NCI-H510A treated with DMSO at 0.1 percent for 48 hours (cell line): ENCODE results near the gene ARID4A.
A peak's percentile ranks its signal among the peaks of the same experiment; 100 is the strongest.
"Not testable (repeated sequence)": the region's sequence is repeated elsewhere in the genome, so short reads cannot be mapped to it uniquely, and the experiment has no call there.

Experiments
- DNase-seq: peaks from one replicate; lab custom pipeline; 2025; lab: John Stamatoyannopoulos, UW

The ARID4A gene

DNA sequence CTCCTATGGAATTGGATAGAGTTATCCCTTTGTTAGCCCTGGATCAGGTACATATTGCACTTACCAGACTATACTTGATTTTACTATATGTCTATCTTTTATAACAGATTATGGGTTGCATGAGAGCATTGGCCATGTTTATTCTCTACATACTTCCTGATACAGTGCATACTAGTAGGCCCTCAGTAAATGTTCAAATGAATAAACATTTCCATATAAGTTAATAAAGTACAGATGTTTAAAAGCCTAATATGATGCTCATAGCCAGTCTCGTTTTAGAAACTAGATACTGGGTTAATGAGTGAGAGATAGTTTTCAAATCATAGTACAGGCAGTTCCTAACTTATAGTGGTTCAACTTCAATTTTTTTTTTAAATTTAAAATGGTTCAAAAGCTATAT is 57.9 kb downstream of the ARID4A start:
- DNase-seq, result no peak

DNA sequence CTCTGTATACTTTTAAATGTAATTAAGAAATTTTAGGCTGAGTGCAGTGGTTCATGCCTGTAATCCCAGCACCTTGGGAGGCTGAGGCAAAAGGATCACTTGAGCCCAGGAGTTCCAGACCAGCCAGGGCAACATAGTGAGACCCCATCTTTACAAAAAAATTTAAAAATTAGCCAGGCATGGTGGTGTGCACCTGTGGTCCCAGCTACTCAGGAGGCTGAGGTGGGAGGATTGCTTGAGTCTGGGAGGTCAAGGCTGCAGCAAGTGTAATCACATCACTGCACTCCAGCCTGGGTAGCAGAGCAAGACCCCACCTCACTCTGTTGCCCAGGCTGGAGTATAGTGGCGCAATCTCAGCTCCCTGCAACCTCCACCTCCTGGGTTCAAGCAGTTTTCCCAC is 63.9 kb downstream of the ARID4A start:
- not testable (repeated sequence) for DNase-seq

DNA sequence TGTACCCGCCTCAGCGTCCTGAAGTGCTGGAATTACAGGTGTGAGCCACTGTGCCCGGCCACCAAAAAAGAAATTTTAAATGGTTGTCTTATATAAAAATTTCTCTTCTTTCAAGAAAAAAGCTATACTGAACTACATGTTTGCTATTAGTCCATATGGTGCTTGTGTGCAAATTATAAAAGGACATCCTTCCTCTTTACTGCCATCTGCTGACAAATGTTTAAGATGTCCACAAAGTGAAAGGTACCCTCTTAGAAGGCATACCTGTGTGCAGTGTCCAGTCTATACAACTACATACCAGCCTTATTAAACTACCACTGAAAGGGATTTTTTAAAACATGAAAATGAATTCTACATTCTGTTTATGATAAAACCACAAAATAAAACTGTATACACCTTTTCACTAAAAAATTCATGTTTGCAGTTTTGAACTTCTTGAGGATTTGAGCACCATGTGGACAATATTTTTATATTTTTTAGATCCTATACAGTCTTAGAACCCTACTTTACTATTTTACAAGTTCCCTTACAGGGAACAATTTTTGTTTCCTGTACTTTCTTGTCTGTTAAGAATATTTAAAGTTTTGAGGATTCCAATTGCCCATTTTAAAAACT is 64.5 kb downstream of the ARID4A start:
- peak; percentile 44 for DNase-seq

DNA sequence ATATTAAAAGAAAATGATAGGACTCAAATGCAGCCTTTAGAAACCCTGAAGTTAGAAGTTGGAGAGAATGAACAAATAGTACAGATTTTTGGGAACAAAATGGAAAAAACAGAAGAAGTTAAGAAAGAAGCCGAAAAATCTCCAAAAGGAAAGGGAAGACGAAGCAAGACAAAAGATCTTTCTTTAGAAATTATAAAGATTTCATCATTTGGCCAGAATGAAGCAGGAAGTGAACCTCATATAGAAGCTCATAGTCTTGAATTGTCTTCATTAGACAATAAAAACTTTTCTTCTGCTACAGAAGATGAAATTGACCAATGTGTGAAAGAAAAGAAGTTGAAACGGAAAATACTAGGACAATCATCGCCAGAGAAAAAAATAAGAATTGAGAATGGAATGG is 66.0 kb downstream of the ARID4A start:
- no peak for DNase-seq

DNA sequence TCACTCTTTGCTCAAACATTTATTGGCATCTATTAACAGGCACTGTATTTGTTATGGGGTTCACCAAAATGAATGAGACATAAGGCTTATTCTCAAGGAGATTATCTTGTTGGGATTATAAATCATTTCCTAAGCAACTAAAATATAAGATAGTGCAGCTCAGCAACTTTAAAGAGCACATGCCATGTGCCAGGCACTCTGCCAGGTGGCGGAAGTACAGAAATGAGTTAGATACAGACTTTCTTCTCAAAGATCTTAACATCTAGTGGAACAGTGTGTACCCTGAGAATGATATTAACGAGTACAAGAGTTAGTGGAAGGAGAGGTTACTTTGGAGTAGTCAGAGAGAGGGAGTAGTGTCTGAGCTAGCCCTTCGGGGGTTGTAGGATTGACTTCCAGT is 68.9 kb downstream of the ARID4A start:
- DNase-seq, result no peak

DNA sequence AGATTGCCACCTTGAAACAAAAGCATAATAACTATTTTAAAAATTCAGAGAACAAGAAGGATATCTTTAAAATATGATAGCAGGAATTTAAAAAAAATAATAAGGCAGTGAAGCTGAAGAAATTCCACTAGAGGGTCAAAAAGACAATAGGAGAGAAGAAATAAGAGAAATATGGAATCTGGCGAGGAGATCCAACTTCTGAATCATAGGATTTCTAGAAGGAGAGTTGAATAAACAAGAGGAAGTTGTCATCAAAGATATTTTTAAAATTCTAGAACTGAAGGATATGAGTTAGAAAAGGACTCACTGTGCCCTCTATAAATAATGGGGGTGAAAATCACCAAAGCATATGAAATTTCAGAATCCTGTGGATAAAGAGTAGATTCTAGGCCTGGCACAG is 70.6 kb downstream of the ARID4A start:
- no peak for DNase-seq

DNA sequence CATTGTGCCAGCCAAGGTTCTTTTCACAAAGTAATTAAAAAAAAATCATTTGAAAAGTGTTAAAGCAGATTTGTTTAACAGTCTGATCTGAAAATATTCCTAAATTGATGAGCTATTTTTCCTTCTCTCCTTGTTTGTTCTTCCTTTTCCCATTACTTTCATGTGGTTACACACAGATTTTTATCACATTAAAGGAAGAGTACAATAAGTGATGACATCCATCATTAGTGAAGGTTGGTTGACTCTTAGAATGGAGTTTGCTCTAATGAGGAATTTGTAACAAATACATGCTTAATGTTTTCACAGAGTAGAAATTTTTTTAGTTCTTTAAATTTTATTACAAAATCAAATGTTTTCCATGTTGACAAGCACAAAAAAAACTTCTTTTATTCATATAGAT is 78.4 kb downstream of the ARID4A start:
- DNase-seq, result no peak

DNA sequence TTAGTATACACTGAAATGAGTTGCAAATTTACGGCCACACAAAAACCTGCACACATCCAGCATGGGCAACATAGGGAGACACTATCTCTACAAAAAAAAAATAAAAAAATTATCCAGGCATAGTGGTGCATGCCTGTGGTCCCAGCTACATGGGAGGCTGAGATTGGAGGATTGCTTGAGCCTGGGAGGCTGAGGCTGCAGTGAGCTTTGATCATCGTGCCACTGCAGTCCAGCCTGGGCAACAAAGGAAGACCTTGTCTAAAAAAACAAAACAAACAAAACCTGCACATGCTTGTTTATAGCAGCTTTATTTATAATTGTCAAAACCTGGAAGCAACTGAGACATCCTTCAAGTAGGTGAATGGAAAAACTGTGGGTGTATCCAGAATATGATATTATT is 92.5 kb downstream of the ARID4A start:
- DNase-seq, result no peak

DNA sequence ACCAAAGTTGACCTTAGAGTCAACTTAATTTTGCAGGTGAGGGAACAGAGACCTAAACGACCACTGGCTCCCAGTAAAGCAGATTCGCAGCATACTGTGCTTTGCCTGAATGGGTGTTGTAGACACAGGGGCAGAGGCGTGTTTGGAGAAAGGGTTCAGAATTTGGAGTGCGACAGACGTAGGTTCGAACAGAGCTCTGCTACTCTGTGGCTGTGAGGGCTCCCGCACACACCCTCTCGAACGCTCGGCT is 97.1 kb downstream of the ARID4A start:
- DNase-seq, result no peak

DNA sequence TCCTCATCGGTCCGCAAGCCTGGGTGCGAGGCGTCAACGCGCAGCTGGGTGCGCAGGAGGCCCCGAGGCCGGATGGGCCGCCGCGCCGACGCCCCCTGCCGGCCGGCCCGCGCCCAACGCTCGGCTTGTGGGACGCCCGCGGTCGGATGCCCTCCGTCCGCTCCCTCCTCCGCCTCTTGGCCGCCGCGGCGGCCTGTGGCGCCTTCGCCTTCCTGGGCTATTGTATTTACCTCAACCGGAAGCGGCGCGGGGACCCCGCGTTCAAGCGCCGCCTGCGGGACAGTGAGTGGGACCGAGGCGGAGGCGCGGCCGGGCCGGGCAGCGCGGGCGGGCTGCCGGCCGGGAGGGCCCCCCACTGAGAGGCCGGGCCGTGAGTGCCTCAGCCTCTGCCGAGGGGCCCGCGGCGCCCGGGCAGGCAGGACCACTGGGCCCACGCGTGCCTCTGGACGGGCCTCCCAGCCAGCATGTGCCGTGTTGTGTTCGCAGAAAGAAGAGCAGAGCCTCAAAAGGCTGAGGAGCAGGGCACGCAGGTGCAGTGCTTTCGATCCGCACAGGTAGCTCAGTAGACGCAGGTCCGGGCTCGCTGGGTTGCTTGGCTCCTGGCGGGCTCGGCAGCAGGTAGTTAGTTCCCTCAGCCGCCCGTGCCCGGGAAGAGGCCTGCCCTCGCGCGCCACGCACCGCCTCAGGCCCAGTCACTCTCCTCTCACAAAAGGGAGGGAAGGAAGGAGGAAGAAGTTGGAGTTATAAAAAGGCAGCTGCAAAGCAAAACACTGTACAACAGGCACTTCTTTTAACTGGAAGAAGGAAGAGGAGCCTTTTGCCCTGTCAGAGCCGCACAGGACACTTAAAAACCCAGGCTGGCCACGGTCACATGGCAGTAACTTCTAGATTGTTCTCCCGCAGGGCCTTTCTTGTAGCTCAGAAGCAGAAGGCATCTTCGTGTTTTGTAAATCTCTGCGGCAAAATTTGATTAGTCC is 97.7 kb downstream of the ARID4A start, which contains the start of gene TOMM20L:
Gene TOMM20L, plus strand, starts transcription at position 119 of the 977 bp plus-strand sequence. Its CDS starts 28 bp downstream, at position 147.
- DNase-seq, result peak; percentile 56

DNA sequence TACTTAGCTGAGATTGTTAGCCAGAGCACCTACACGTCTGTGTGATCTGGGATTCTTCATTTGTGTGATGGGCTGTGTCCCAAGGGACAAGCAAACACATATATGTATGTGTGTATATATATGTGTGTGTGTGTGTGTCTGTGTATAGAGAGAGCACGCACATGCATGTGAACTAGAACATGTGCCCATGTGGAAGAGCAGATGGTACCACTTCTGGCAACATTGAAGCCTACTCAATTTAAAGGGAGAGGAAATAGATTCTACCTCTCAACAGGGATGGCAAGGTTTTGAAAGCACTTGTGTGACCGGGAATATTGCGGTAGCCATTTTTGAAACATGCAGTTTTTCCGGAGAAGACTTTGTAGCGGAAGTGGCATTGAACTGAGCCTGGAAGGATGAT is 98.8 kb downstream of the ARID4A start:
- no peak for DNase-seq

DNA sequence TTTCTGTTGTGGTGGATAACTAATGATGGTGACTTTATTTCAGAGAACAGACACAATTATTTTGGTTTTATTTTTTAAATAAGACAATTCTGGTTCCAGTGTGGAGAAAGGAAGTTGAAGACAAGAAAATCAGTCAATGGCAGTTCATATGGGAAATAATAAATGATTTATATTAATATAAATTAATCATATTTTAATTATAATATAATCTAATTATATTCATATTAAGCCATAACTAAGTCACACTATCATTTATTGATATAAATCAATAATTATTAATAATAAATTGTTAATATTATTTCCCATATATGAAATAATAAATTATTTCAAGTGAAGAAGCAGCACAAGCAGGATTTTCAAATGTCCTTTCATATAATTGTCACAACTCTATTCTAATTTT is 100.1 kb downstream of the ARID4A start:
- no peak for DNase-seq

DNA sequence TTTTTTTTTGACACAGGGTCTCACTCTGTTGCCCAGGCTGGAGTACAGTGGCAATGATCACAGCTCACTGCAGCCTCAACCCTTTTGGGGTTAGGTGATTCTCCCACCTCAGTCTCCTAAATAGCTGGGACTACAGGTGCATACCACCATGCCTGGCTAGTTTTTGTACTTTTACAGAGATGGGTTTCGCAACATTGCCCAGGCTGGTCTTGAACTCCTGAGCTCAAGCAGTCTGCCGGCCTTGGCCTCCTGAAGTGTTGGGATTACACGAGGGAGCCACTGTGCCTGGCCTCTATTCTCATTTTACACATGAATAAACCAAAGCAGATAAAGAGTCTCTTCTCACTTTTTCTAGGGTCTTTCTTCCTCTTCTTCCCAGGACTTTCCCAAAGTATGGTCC is 100.5 kb downstream of the ARID4A start:
- DNase-seq, result no peak

DNA sequence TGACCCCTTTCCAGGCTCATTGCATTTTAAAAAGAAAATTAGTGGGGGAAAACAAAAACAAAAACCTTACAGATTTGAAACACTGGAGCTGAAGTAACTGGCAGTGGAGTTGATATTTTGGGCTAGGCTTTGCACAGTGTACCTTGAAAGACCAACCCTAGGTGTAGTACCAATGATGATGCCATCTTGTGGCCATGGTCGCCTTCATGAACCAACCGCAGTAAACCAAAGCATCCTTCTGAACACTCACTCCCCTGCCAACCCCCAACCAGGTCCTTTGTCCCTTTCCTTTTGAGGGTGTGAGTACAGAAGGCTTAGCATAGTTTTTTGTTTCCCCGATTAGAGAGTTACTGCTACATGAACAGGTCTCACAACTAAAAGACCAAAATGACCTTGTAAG is 103.2 kb downstream of the ARID4A start:
- no peak for DNase-seq

DNA sequence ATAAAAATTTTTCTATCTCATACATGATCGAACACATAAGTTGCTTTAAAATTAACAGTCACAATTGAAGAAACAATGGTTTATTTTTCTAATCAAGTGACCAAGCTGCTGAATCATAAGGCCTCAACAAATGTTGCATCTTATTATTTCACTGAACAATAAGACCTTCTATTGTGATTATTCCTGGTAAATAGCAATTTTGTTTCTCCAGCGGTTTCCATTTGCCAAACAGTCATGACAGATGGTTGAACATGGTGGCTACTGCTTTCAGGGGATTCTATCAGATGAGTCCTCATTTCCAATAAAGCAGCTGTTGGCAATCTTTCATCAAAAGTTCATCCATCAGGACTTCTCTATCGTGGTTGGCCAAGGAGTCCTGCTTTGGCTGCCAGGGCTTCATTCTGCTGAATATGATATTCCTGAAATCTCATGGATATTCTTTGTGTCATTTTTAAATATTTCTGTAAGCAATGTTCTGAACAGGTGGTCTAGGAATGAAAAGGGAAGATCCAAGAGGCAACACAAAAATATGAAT is 110.4 kb downstream of the ARID4A start:
- DNase-seq, result no peak

DNA sequence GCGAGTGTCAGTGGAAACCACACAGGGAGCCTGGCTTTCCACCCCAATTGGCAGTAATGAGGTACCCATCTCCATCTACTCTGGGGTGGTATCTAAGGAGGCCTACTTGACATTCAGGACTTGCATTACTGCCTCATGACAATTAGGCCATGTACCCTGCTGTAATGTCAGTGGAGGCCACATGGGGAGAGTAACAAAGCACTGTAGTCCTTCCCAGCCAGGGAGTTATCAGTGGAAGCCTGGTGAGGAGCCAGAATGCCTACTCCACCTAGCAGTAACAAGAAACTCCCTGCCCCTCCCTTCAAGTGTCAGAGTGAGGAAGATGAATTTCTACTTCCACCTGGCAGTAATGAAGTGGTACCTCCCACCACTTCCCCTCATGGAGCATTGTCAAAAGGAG is 116.5 kb downstream of the ARID4A start:
- DNase-seq, result no peak

DNA sequence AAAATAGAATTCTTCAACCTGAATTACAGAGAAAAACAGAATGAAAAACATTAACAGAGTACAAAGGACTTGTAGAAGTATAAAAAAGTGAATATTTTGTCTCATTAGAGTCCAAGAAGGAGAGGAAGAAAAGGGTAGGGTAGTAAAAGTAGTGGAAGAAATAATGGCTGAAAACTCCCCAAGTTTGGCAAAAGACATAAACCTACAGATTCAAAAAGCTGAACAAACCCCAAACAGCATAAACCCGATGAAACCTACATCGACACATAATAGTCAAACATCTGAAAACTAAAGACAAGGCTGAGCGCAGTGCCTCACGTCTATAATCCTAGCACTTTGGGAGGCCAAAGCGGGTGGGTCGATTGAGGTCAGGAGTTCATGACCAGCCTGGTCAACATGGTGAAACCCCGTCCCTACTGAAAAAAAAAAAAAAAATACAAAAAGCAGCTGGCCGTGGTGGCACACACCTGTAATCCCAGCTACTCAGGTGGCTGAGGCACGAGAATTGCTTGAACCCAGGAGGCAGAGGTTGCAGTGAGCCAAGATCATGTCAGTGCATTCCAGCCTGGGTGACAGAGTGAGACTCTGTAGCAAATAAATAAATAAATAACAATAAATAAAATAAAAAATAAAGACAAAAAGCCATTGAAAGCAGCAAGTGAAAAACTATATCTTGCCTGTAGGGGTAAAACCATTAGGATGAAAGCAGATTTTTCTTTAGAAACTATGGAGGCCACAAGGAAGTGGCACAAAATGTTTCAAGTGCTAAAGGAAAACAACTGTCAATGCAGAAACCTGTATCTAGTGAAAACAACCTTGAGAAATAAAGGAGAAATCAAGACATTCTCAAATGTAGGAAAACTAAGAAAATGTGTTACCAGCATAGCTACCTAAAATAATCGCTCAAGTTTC is 117.5 kb downstream of the ARID4A start:
- no peak for DNase-seq

DNA sequence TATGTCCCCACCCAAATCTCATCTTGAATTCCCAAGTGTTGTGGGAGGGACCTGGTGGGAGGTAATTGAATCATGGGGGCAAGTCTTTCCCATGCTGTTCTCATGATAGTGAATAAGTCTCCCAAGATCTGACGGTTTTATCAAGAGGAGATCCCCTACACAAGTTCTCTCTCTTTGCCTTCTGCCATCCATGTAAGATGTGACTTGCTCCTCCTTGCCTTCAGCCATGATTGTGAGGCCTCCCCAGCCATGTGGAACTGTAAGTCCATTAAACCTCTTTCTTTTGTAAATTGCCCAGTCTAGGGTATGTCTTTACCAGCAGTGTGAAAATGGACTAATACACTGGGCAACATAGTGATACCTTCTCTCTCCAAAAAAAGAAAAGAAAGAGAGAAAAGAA is 118.6 kb downstream of the ARID4A start:
- DNase-seq, result not testable (repeated sequence)
